Esophagus muscularis mucosa (tissue), 3 donors: ENCODE results near the gene FRMD4A.

Experiments
- POLR2A ChIP-seq: fragments of 450-650 bp; IDR thresholded peaks from one replicate; pipeline ENCODE4 v1.6.1; 2017; ENCODE audit warnings: antibody characterized with exemption, moderate library complexity, mild to moderate bottlenecking, low read depth
- POLR2AphosphoS5 ChIP-seq, 2 donors: sonication (generic); formaldehyde crosslinking; IDR thresholded peaks; one replicate each; pipeline ENCODE4 v1.6.1; 2017; ENCODE audit warnings: antibody characterized with exemption in 2 of 2
- TF ChIP-seq, protein P1 (sequence below), 3 experiments: fragments of 200-600 bp in 2 of 3; fragments of 450-650 bp in 1 of 3; sonication (generic) in 2 of 3; IDR thresholded peaks; one replicate each; pipeline ENCODE4 v1.5.1; 2017 to 2019; ENCODE audit warnings: antibody characterized with exemption in 3 of 3, mild to moderate bottlenecking in 2 of 3, moderate library complexity in 1 of 3

DNA sequence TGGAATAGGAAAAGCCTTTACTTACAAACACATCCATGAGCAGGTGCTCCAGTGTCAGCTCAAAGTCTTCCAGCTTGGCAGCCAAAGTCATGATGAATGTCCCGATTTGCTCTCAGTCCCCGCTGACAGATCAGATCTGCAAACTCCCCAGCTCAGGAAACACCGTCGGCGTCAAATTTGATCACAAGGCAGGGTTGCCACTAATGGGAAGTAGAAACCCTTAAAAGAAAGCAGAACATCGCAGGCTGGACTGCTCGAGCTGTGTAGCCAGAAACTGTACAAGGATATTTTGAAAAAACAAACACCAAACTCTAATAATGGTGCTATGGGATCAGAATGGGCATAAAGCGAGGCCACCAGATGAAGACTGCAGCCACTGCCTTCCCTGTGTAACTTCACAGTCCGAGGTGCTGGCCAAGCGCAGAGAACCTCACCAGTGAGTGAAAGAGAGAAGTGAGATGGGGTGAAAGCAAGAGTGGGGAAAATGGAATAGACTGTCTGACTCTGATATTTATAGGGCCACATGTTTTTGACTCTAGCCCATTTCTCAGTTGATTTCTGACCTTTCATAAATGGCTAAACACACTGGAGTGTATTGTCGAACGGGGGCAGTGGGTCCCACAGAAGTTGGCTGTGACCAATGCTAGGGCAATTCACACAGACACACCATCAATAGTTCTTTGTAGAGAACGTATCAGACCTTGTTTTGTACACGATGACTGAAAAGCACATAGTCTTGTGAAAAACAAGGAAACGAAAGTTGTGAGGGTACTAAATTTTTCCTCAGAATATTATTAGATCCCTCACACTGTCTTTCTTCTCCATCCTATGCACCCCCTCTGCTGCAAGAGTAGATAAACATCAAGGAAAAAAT is 306.2 kb downstream of the FRMD4A start:
- TF ChIP-seq, protein P1, sequence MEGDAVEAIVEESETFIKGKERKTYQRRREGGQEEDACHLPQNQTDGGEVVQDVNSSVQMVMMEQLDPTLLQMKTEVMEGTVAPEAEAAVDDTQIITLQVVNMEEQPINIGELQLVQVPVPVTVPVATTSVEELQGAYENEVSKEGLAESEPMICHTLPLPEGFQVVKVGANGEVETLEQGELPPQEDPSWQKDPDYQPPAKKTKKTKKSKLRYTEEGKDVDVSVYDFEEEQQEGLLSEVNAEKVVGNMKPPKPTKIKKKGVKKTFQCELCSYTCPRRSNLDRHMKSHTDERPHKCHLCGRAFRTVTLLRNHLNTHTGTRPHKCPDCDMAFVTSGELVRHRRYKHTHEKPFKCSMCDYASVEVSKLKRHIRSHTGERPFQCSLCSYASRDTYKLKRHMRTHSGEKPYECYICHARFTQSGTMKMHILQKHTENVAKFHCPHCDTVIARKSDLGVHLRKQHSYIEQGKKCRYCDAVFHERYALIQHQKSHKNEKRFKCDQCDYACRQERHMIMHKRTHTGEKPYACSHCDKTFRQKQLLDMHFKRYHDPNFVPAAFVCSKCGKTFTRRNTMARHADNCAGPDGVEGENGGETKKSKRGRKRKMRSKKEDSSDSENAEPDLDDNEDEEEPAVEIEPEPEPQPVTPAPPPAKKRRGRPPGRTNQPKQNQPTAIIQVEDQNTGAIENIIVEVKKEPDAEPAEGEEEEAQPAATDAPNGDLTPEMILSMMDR (IDR thresholded peaks at IDR 0.05): no peak
- TF ChIP-seq POLR2A (no peak), POLR2AphosphoS5 (IDR thresholded peaks at IDR 0.05) (peak in 1 of 2 donors; percentile 57)
